HCT116 (cell line): ENCODE measurements around the gene PCMT1. TPM values are rescaled to one million over a fixed set of nuclear protein-coding genes. Genes with fewer than 3 reads are reported as not detected.

Experiments
- ATAC-seq: fragments of 200-7000 bp; cut with Tn5 transposase; 2 replicates; pipeline ENCODE4 v1.9.1; 2020; ENCODE audit warnings: mild to moderate bottlenecking, moderate library complexity
- BruUV-seq: library from RNA; stranded (reverse); fragments of 400-500 nt; replicated peaks from 2 replicates; lab custom pipeline; 2021; lab: Mats Ljungman, UMichigan
- CTCF ChIA-PET: fragments of 300-600 bp; sonication (Branson Sonifier 250); formaldehyde crosslinking; loops from one replicate; lab custom pipeline; 2021; ENCODE audit warnings: antibody characterized with exemption; lab: Charles Lee
- POLR2A ChIA-PET: fragments of 300-600, 350-600 bp; sonication (Branson Sonifier 250); formaldehyde crosslinking; loops from one replicate; lab custom pipeline; 2021; ENCODE audit warnings: antibody characterized with exemption; lab: Charles Lee
- RAD21 ChIA-PET, 2 experiments: fragments of 300-600 bp; sonication (Branson Sonifier 250); formaldehyde crosslinking; loops; one replicate each; lab custom pipeline; 2023; ENCODE audit warnings: low total read pairs in 2 of 2; ENCODE audit not compliant: uncharacterized antibody in 2 of 2, unreplicated experiment in 2 of 2, low non-redundant PET in 1 of 2; lab: Charles Lee
- DNase-seq: peaks from one replicate; pipeline ENCODE4 v3.0.0-alpha.2; 2010; ENCODE audit warnings: low read depth, low spot score
- H2AFZ ChIP-seq: fragments of 200-600 bp; shearing (Covaris generic), sonication (generic); 2 replicates; pipeline ENCODE4 v1.6.1; 2017; ENCODE audit warnings: low read depth, mixed run types, mixed read lengths, antibody characterized with exemption, low read length; ENCODE audit not compliant: poor library complexity, severe bottlenecking
- H3K27ac ChIP-seq: 2 replicates; pipeline ENCODE4 v1.5.1; 2012; ENCODE audit warnings: low read depth, low read length
- H3K27me3 ChIP-seq: fragments of 200-600 bp; sonication (generic); 2 replicates; pipeline ENCODE4 v1.6.1; 2016; ENCODE audit warnings: mixed run types, low read length, mixed read lengths; ENCODE audit not compliant: insufficient read depth
- H3K36me3 ChIP-seq, 2 experiments: fragments of 200-500 bp in 1 of 2; fragments of 200-600 bp in 1 of 2; sonication (Bioruptor generic) in 1 of 2; sonication (generic) in 1 of 2; 2 replicates each; pipeline versions ENCODE4 v1.5.1 to v1.6.1; 2014 to 2016; ENCODE audit warnings: low read length in 2 of 2, inconsistent platforms in 1 of 2, mixed read lengths in 1 of 2, mixed run types in 1 of 2; ENCODE audit not compliant: insufficient read depth in 2 of 2, control insufficient read depth in 1 of 2
- H3K4me1 ChIP-seq, 2 experiments: fragments of 200-600 bp in 1 of 2; sonication (generic) in 1 of 2; 2 replicates each; pipeline versions ENCODE4 v1.5.1 to v1.6.1; 2012 to 2017; ENCODE audit warnings: low read length in 2 of 2, inconsistent platforms in 1 of 2, mild to moderate bottlenecking in 1 of 2, mixed read lengths in 1 of 2, mixed run types in 1 of 2, moderate library complexity in 1 of 2; ENCODE audit not compliant: insufficient read depth in 2 of 2, control insufficient read depth in 1 of 2
- H3K4me2 ChIP-seq: fragments of 200-600 bp; sonication (generic); 2 replicates; pipeline ENCODE4 v1.6.1; 2017; ENCODE audit warnings: mixed run types, low read length, mixed read lengths
- H3K4me3 ChIP-seq, 2 experiments: fragments of 200-600 bp in 1 of 2; sonication (generic) in 1 of 2; replicated peaks in 1 of 2; 2 replicates each; pipeline ENCODE4 v1.5.1; 2011 to 2016; ENCODE audit warnings: low read length in 2 of 2, control low read depth in 1 of 2, low read depth in 1 of 2, mild to moderate bottlenecking in 1 of 2, mixed read lengths in 1 of 2, mixed run types in 1 of 2
- H3K79me2 ChIP-seq: fragments of 200-600 bp; sonication (generic); 2 replicates; pipeline ENCODE4 v1.6.1; 2017; ENCODE audit warnings: mild to moderate bottlenecking, mixed run types, low read length, moderate library complexity, mixed read lengths; ENCODE audit not compliant: insufficient read depth
- H3K9ac ChIP-seq: fragments of 200-600 bp; sonication (generic); 2 replicates; pipeline ENCODE4 v1.6.1; 2016; ENCODE audit warnings: low read length, mixed read lengths
- H3K9me2 ChIP-seq: fragments of 200-600 bp; sonication (generic), shearing (Covaris generic); 2 replicates; pipeline ENCODE4 v1.6.1; 2017; ENCODE audit warnings: mixed run types, mild to moderate bottlenecking, moderate library complexity; ENCODE audit not compliant: insufficient read depth
- H3K9me3 ChIP-seq, 2 experiments: fragments of 200-500 bp in 1 of 2; fragments of 200-600 bp in 1 of 2; sonication (Bioruptor generic) in 1 of 2; sonication (generic) in 1 of 2; 2 replicates each; pipeline ENCODE4 v1.6.1; 2014 to 2017; ENCODE audit warnings: low read length in 2 of 2, mixed read lengths in 2 of 2, inconsistent platforms in 1 of 2, low read depth in 1 of 2, mild to moderate bottlenecking in 1 of 2, mixed run types in 1 of 2, moderate library complexity in 1 of 2; ENCODE audit not compliant: control insufficient read depth in 1 of 2, insufficient read depth in 1 of 2
- H4K20me1 ChIP-seq: fragments of 200-600 bp; sonication (generic), shearing (Covaris generic); 2 replicates; pipeline ENCODE4 v1.6.1; 2017; ENCODE audit warnings: mixed run types, mild to moderate bottlenecking, moderate library complexity; ENCODE audit not compliant: insufficient read depth
- CEBPB ChIP-seq: IDR thresholded peaks from 2 replicates; pipeline ENCODE4 v1.6.1; 2012; ENCODE audit warnings: low read depth
- EGR1 ChIP-seq: IDR thresholded peaks from 2 replicates; pipeline ENCODE4 v1.6.1; 2012; ENCODE audit warnings: low read depth
- ELF1 ChIP-seq: IDR thresholded peaks from 2 replicates; pipeline ENCODE4 v1.6.1; 2012; ENCODE audit warnings: low read depth, borderline replicate concordance
- EZH2 ChIP-seq: fragments of 200-600 bp; sonication (generic); IDR thresholded peaks from 2 replicates; pipeline ENCODE4 v1.6.1; 2017; ENCODE audit warnings: antibody characterized with exemption, mixed run types
- JUND ChIP-seq: IDR thresholded peaks from 2 replicates; pipeline ENCODE4 v1.6.1; 2012
- RAD21 ChIP-seq: IDR thresholded peaks from 2 replicates; pipeline ENCODE4 v1.6.1; 2012; ENCODE audit warnings: low read depth, mild to moderate bottlenecking
- SIN3A ChIP-seq: IDR thresholded peaks from 2 replicates; pipeline ENCODE4 v1.6.1; 2012; ENCODE audit warnings: low read depth
- SP1 ChIP-seq: IDR thresholded peaks from 2 replicates; pipeline ENCODE4 v1.6.1; 2012; ENCODE audit warnings: low read depth
- SRF ChIP-seq: IDR thresholded peaks from 2 replicates; pipeline ENCODE4 v1.6.1; 2012; ENCODE audit warnings: low read depth
- TCF7L2 ChIP-seq: IDR thresholded peaks from 2 replicates; pipeline ENCODE4 v1.7.0; 2011; ENCODE audit warnings: borderline replicate concordance, inconsistent platforms; ENCODE audit not compliant: insufficient read depth, insufficient read length; ENCODE audit errors: extremely low read depth
- ZBTB33 ChIP-seq: IDR thresholded peaks from 2 replicates; pipeline ENCODE4 v1.6.1; 2011; ENCODE audit warnings: mild to moderate bottlenecking, low read length, moderate library complexity; ENCODE audit not compliant: insufficient replicate concordance; ENCODE audit errors: extremely low read depth
- intact Hi-C: fragments of 100-400 bp; cut with micrococcal nuclease; formaldehyde crosslinking; loops from 2 replicates; pipeline ENCODE4 v1.10.0; 2022
- total RNA-seq: library from RNA; stranded (reverse); gene quantifications from one replicate; pipeline ENCODE4 v1.2.1, GENCODE V29; 2021; ENCODE audit not compliant: unreplicated experiment
- TF ChIP-seq, protein P1 (sequence below): IDR thresholded peaks from 2 replicates; pipeline ENCODE4 v1.6.1; 2012
- TF ChIP-seq, protein P2 (sequence below), 3 experiments: fragments of 200-600 bp in 1 of 3; sonication (generic) in 1 of 3; IDR thresholded peaks in 2 of 3; conservative IDR thresholded peaks in 1 of 3; 2 replicates each; pipeline ENCODE4 v1.5.1; 2012 to 2017; ENCODE audit warnings: low read depth in 2 of 3, low read length in 2 of 3, antibody characterized with exemption in 1 of 3, borderline replicate concordance in 1 of 3, control low read depth in 1 of 3, mild to moderate bottlenecking in 1 of 3, mixed read lengths in 1 of 3, mixed run types in 1 of 3, moderate library complexity in 1 of 3; ENCODE audit not compliant: insufficient read depth in 1 of 3

Gene PCMT1
- total RNA-seq, 1 experiment from 2014 or later, result 86.9 TPM

DNA sequence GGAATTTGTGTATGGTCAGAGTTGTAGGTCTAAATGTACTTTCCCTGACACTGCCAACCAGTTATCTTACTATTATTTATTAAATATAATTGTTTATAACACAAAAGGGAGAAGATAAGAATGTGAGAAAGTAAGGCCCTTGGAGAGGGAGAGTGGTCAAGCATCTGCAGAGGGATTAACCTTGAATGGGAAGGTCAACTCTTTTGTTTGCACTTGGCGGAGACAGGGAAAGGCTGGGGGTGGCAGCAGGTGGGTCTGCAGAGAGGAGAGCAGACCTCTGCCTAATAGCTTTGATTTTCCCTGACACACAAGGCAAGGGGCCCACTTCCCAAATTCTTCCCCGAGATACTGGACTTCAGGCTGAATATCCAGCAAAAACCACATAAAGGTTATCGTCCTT, 110.4 kb downstream of the PCMT1 start:
- intact Hi-C loops, result no loop called here
- DNase-seq, result no peak
- Histone ChIP-seq H3K4me2 (no peak overlapping the region), H3K4me1 (peaks cover 34 to 56% of the 10 kb centered on the region in 2 experiments), H3K36me3 (no peaks in the 10 kb centered on the region), H3K79me2 (peaks cover 23% of the 10 kb centered on the region), H3K9me3 (no peaks in the 10 kb centered on the region), H3K27me3 (no peaks in the 10 kb centered on the region), H3K27ac (no peak overlapping the region), H2AFZ (no peak overlapping the region), H3K4me3 (no peak overlapping the region), H3K9ac (no peak overlapping the region), H3K9me2 (no peaks in the 10 kb centered on the region), H4K20me1 (no peaks in the 10 kb centered on the region)
- POLR2A ChIA-PET, result interaction anchor here (0.9 kb wide), 1 partner anchor 14 kb away, joined by 3 read pairs; no protein-coding TSS in a partner anchor
- CTCF ChIA-PET, result no interaction called here
- no TSS peak for BruUV-seq
- no peak for TF ChIP-seq JUND
- TF ChIP-seq, protein P1, sequence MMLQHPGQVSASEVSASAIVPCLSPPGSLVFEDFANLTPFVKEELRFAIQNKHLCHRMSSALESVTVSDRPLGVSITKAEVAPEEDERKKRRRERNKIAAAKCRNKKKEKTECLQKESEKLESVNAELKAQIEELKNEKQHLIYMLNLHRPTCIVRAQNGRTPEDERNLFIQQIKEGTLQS, result no peak
- no peak for TF ChIP-seq EGR1
- no peak for TF ChIP-seq SIN3A
- TF ChIP-seq TCF7L2, result no peak
- TF ChIP-seq RAD21, result no peak
- TF ChIP-seq EZH2, result no peak
- TF ChIP-seq ELF1, result no peak
- TF ChIP-seq CEBPB, result no peak
- no peak for TF ChIP-seq SP1
- no peak for TF ChIP-seq ZBTB33
- TF ChIP-seq SRF, result no peak
- TF ChIP-seq, protein P2, sequence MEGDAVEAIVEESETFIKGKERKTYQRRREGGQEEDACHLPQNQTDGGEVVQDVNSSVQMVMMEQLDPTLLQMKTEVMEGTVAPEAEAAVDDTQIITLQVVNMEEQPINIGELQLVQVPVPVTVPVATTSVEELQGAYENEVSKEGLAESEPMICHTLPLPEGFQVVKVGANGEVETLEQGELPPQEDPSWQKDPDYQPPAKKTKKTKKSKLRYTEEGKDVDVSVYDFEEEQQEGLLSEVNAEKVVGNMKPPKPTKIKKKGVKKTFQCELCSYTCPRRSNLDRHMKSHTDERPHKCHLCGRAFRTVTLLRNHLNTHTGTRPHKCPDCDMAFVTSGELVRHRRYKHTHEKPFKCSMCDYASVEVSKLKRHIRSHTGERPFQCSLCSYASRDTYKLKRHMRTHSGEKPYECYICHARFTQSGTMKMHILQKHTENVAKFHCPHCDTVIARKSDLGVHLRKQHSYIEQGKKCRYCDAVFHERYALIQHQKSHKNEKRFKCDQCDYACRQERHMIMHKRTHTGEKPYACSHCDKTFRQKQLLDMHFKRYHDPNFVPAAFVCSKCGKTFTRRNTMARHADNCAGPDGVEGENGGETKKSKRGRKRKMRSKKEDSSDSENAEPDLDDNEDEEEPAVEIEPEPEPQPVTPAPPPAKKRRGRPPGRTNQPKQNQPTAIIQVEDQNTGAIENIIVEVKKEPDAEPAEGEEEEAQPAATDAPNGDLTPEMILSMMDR (IDR thresholded peaks at IDR 0.05 in 2 of 3, conservative IDR thresholded peaks at IDR 0.05 in 1 of 3; ENCODE audit: borderline replicate concordance in 1 of 3, insufficient read depth in 1 of 3, low read depth in 2 of 3, low read length in 2 of 3), result no peak
- RAD21 ChIA-PET, result no interaction called here
- no peak for ATAC-seq
